Suppressor macrophage treated with lipopolysaccharide for 1 hour (primary cell): Measurements from ENCODE around the gene ILKAP.

Experiments
- DNase-seq, 3 donors: peaks; one replicate each; pipeline ENCODE4 v3.0.0-alpha.2; 2020 to 2022

Gene ILKAP

GRCh38 chr2:238134393-238134785, 69.1 kb downstream of the ILKAP start:
- no peak for DNase-seq

GRCh38 chr2:238133499-238134392, 69.7 kb downstream of the ILKAP start:
- DNase-seq: no peak

- no peak for DNase-seq
Measured at GRCh38 chr2:238132463-238133450, 70.7 kb downstream of the ILKAP start.

GRCh38 chr2:238131761-238132462, 71.6 kb downstream of the ILKAP start:
- DNase-seq: no peak

- DNase-seq: no peak
Measured at GRCh38 chr2:238130696-238131628, 72.5 kb downstream of the ILKAP start.

- DNase-seq: no peak
Measured at GRCh38 chr2:238130111-238130695, 73.3 kb downstream of the ILKAP start.

GRCh38 chr2:238129166-238130010, 74.1 kb downstream of the ILKAP start:
- DNase-seq: no peak

GRCh38 chr2:238128534-238129001, 74.9 kb downstream of the ILKAP start:
- no peak for DNase-seq

GRCh38 chr2:238128061-238128440, 75.4 kb downstream of the ILKAP start:
- no peak for DNase-seq

GRCh38 chr2:238127165-238128060, 76.1 kb downstream of the ILKAP start:
- DNase-seq: no peak

GRCh38 chr2:238126775-238127164, 76.7 kb downstream of the ILKAP start:
- no peak for DNase-seq

GRCh38 chr2:238126338-238126737, 77.2 kb downstream of the ILKAP start:
- DNase-seq: no peak

GRCh38 chr2:238125127-238125885, 78.2 kb downstream of the ILKAP start:
- no peak for DNase-seq

GRCh38 chr2:238124488-238125126, 78.9 kb downstream of the ILKAP start:
- DNase-seq: no peak

- no peak for DNase-seq
Measured at GRCh38 chr2:238123991-238124470, 79.5 kb downstream of the ILKAP start.

- no peak for DNase-seq
Measured at GRCh38 chr2:238123218-238123971, 80.1 kb downstream of the ILKAP start.
